Stimulated activated CD8-positive, alpha-beta memory T cell treated with anti-CD3 and anti-CD28 coated beads, Interleukin-12 subunit alpha, Interleukin-12 subunit beta, amount 100 ng/mL, for 4 hours (primary cell): ENCODE results near the gene UBIAD1.
"Not testable (repeated sequence)": the region's sequence is repeated elsewhere in the genome, so short reads cannot be mapped to it uniquely, and the experiment has no call there.

ENCODE experiments used
- DNase-seq: peaks from one replicate; pipeline ENCODE4 v3.0.0-alpha.2; 2020; ENCODE audit warnings: low read depth

Gene UBIAD1

DNA sequence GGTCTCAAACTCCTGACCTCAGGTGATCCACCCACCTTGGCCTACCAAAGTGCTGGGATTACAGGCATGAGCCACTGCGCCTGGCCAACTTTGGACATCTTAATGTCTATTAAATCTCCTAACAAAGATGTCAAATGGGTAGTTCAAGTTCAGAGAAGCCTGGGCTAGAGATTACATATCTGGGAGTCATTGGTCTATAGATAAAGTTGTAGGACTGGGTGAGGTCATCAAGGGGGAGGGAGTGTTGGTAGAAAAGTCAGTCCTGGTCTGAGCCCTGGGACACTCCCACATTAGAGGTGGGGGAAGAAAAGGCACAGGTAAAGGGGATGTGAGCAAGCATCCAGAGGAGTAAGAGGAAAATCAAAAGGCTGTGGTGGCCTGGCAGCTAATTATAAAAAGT, 6.6 kb downstream of the UBIAD1 start:
- DNase-seq, result no peak

DNA sequence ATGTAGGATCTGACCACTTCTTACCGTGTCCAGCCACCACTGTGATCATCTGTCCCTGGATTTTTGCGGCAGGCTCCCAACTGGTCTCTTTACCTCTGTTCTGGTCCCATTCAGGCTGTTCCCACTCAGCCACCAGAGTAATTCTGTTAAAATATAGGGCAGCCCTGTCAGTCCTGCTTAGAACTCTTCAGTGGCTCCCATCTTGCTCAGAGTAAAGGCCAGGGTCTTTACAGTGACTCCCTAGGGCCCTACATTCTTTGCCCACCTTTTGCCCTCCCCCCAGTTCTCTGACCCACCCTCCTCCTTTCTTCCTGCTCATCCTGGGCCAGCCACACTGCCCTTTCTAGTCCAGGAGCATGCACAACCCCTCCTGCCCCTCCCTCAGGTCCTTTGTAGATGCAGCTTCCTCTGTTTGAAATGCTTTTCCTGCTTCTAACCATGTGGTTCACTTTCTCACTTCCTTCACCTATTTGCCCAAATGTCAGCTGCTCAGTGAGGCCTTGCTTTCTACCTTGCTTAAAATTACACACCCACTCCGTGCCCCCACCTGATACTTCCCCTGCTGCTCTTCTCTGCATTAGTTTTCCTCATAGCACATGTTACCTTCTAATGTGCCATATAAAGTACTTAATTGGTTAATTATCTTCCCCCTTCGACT, 7.8 kb downstream of the UBIAD1 start:
- no peak for DNase-seq

DNA sequence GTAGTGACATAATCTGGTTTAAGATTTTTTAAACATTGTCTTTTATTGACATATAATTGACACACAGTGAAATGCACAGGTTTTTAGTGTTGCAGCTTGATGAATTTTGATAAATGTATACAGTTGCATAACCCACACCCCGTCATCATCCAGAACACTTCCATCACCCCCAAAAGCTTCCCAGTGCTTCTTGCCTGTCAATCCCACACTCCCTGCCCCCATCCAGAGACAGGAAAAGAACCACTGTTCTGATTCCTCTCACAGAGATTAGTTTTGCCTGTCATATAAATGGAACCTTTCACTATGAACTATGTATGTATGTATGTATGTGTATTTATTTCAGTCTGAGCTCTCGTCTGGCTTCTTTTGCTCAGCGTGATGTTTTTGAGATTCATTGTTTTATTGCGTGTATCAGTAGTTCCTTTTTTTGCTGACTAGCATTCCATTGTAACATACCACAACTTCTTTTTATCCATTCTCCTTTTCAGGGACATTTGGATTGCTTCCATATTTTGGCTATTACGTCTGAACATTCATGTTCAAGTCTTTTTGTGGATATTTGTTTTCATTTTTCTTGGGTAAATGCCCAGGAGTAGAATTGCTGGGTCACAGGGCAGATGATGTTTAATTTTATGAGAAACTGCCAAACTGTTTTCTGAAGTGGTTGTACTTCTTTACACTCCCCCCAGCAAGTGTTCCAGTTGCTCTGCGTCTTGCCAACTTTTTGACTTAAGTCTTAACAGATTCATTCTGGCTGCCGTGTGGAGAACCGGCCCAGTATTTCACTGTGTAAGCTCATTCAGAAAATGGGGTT, 8.7 kb downstream of the UBIAD1 start:
- no peak for DNase-seq

GRCh38 chr1:11283151-11283550, 10.2 kb downstream of the UBIAD1 start:
- DNase-seq, result no peak

DNA sequence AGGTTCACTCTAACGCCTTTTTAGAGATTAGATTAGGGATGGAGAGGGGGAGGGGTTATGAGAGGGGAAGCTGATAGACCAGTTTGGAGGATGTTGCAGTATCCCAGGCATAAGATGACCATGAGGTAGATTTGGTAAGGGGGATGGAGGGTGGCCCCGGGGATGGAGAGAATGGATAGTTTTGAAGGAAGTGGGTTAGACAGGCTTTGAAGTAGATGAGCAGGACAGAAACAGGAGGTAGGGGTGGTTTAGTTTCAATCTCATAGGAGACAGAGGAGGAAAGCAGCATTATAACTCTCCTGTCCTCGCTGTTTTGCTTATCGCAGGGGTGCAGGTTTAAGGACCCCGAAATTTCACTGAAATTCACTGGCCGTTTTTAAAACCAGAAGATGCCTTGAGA, 11.8 kb downstream of the UBIAD1 start:
- no peak for DNase-seq

DNA sequence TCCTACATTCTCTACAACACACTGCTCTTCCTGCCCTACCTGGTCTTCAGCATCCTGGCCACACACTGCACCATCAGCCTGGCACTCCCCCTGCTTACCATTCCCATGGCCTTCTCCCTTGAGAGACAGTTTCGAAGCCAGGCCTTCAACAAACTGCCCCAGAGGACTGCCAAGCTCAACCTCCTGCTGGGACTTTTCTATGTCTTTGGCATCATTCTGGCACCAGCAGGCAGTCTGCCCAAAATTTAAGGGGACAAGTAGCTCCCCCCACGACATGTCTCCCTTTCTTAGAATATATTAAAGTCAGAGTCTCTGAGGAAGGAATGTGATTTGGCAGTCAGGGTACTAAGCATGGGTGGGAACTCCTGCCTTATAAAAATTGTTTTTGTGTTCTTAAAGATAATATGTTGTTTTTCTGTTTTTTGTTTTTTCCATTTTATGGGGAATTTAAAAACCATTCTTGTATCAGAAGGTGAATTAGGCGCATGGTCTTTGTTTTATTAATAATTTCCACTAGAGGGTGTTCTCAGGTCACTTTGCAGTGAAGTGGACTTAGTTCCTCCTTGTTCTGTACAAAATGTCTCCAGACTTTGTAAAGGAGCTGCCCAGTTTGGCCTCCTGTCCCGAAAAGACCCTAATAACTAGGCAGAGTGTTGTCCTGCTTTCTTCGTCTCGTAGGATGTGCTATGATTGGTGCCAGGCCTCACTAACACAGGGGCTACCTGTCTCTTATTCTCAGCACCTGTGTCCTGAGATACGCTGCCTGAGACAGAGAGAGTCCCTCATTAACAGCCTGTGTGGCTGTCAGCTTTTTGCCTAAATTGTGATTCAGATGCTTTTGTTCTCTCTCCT, 13.1 kb downstream of the UBIAD1 start:
- no peak for DNase-seq

GRCh38 chr1:11286735-11287410, 13.9 kb downstream of the UBIAD1 start:
- no peak for DNase-seq

GRCh38 chr1:11289064-11289463, 16.1 kb downstream of the UBIAD1 start:
- no peak for DNase-seq

DNA sequence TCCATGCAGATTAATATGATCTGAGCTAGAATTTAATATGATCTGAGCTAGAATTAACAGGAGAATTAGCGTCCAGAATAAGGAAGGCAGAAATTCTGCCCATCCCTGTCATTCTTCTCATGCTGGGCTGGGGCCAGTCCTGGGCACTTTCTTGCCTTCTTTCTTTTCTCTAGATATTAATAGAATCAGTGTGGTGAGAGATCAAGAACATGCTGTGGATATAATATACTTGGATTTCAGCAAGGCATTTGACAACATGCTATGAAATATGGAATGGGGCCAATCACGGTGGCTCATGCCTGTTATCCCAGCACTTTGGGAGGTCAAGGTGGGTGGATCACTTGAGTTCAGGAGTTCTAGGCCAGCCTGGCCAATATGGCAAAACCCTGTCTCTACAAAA, 18.1 kb downstream of the UBIAD1 start:
- DNase-seq, result no peak

- DNase-seq, result no peak
Measured at GRCh38 chr1:11293856-11294255, 20.9 kb downstream of the UBIAD1 start.

DNA sequence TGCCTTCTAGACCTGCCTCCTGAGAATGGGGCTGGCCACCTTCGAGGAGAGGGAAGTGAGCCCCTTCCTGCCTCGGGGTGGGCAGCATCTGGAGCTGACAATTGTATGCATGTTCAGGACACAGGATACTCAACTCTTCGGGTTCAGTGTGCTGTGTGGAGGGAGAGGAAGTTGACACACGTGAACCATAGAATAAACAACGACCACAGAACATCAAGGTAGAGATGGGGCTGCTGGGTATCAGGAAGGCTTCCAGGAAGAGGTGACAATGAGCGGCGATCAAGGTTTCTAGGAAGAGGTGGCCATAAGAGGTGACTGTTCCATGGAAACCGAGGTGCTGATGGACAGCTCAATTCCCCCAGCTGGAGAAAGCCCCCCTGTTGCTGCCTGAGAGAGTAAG, 22.0 kb downstream of the UBIAD1 start:
- DNase-seq, result no peak

DNA sequence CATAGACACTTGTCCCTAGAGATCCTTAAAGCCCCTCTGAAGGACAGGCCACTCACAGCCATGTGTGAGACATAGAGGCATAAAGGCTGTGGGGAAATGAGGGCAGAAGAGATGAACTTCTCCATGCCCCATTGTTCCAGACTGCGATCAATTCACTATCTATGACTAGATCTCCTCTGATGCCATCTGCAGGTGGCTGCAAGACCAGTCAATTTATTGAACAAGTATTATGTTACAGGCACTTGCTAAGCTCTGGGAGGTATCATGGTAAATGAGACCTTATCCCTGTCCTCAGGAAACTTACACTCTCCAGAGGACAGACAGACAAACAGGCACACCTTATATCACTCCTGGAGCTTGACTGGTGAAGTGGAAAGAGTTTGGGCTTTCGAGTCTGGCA, 22.9 kb downstream of the UBIAD1 start:
- DNase-seq, result no peak

DNA sequence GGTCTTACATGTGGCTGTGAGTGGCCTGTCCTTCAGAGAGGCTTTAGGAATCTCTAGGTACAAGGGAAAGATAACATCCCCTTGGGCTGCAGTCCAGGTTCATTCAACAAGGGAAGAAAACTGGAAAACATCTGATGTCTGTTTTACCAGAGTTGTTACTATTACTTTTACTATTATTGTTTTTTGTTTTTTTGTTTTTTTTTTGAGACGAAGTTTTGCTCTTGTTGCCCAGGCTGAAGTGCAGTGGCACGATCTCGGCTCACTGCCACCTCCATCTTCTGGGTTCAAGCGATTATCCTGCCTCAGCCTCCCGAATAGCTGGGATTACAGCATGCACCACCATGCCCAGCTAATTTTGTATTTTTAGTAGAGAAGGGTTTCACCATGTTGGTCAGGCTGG, 24.8 kb downstream of the UBIAD1 start:
- DNase-seq, result not testable (repeated sequence)

- no peak for DNase-seq
Measured at GRCh38 chr1:11298390-11299224, 25.6 kb downstream of the UBIAD1 start.

- no peak for DNase-seq
Measured at GRCh38 chr1:11299225-11299574, 26.2 kb downstream of the UBIAD1 start.

- DNase-seq, result no peak
Measured at GRCh38 chr1:11301601-11302000, 28.6 kb downstream of the UBIAD1 start.

DNA sequence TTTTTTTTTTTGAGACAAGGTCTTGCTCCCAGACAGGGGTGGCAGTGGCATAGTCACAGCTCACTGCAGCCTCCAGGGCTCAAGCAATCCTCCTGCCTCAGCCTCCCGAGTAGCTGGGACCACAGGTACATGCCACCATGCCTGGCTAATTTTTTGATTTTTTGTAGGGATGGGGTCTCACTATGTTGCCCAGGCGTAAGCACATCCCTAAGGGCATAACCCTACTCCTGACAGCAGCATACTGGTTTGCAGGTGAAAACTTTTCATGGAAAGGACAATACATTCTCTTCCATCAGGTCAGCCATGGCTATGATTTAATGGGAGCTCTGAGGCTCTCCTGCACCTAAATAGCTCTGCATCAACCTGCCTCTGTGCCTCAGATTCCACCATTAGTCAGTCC, 29.4 kb downstream of the UBIAD1 start:
- no peak for DNase-seq

GRCh38 chr1:11305516-11305915, 32.5 kb downstream of the UBIAD1 start:
- DNase-seq, result not testable (repeated sequence)

GRCh38 chr1:11307852-11308251, 34.9 kb downstream of the UBIAD1 start:
- no peak for DNase-seq

GRCh38 chr1:11308699-11309224, 35.8 kb downstream of the UBIAD1 start:
- no peak for DNase-seq

DNA sequence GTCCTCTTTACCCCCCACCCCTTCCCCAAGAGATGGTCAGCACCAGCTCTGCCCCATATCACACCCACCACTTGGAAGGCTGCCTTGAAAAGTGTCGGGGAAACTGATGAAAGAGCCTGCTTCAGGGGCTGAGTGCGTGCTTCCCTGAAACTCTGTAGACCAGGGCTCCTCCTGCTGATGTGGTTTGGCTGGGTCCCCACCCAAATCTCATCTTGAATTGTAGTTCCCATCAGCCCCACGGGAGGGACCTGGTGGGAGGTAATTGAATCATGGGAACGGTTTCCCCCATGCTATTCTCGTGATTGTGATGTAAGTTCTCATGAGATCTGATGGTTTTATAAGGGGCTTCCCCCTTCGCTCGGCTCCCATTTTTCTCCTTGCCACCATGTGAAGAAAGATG, 36.4 kb downstream of the UBIAD1 start:
- DNase-seq, result no peak
